Ovary (tissue), 3 donors: ENCODE data around the gene CRTAC1.

ENCODE experiments used
- POLR2A ChIP-seq: fragments of 450-650 bp; IDR thresholded peaks from one replicate; pipeline ENCODE4 v1.6.1; 2017; ENCODE audit warnings: antibody characterized with exemption, mild to moderate bottlenecking, moderate library complexity
- TF ChIP-seq, protein P1 (sequence below), 3 donors: fragments of 450-650 bp in 2 of 3; fragments of 200-600 bp in 1 of 3; IDR thresholded peaks; one replicate each; pipeline versions ENCODE4 v1.5.1 to v1.8.0; 2016 to 2022; ENCODE audit warnings: antibody characterized with exemption in 3 of 3, mild to moderate bottlenecking in 1 of 3
- donor health status: DM: no; HTN: no; CAD: no.

DNA sequence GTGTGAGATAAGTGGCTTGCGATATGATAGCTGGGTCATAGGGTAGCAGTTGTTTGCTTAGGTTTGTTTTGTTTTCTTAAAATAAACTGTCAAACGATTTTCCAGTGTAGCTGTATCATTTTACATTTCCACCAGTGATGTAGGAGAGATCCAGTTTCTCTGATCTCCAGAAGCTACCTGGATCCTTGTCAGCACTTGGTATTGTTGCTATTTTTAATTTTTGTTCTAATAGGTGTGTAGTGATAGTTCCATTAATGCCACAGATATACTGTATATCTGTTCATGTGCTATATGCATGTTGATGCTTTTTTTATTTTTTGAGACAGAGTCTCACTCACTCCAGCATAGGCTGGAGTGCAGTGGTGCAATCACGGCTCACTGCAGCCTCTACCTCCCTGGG lies 136.3 kb downstream of the CRTAC1 start:
- no peak for TF ChIP-seq POLR2A
- TF ChIP-seq, protein P1, sequence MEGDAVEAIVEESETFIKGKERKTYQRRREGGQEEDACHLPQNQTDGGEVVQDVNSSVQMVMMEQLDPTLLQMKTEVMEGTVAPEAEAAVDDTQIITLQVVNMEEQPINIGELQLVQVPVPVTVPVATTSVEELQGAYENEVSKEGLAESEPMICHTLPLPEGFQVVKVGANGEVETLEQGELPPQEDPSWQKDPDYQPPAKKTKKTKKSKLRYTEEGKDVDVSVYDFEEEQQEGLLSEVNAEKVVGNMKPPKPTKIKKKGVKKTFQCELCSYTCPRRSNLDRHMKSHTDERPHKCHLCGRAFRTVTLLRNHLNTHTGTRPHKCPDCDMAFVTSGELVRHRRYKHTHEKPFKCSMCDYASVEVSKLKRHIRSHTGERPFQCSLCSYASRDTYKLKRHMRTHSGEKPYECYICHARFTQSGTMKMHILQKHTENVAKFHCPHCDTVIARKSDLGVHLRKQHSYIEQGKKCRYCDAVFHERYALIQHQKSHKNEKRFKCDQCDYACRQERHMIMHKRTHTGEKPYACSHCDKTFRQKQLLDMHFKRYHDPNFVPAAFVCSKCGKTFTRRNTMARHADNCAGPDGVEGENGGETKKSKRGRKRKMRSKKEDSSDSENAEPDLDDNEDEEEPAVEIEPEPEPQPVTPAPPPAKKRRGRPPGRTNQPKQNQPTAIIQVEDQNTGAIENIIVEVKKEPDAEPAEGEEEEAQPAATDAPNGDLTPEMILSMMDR (IDR thresholded peaks at IDR 0.05) = no peak
